GM19467 (cell line): ENCODE measurements around the gene ZNF555.

Experiments used
- ATAC-seq: cut with Tn5 transposase; IDR thresholded peaks from one replicate; pipeline ENCODE4 v1.9.1; 2021; ENCODE audit warnings: mild to moderate bottlenecking, moderate library complexity; ENCODE audit not compliant: unreplicated experiment

Gene ZNF555

GRCh38 chr19:2822846-2823245 lies 18.4 kb upstream of the ZNF555 start:
- ATAC-seq = no peak

GRCh38 chr19:2823646-2824045 lies 17.6 kb upstream of the ZNF555 start:
- ATAC-seq = no peak

GRCh38 chr19:2824129-2824528 lies 17.1 kb upstream of the ZNF555 start:
- no peak for ATAC-seq

GRCh38 chr19:2827022-2827421 lies 14.3 kb upstream of the ZNF555 start:
- no peak for ATAC-seq

GRCh38 chr19:2827840-2828489 lies 13.3 kb upstream of the ZNF555 start:
- no peak for ATAC-seq

GRCh38 chr19:2834294-2834871 lies 6.9 kb upstream of the ZNF555 start:
- no peak for ATAC-seq

GRCh38 chr19:2837430-2837829 lies 3.8 kb upstream of the ZNF555 start:
- no peak for ATAC-seq

- ATAC-seq = no peak
Observed at GRCh38 chr19:2841855-2842574, 740 bp downstream of the ZNF555 start.

GRCh38 chr19:2845107-2845506 lies 3.8 kb downstream of the ZNF555 start:
- ATAC-seq = no peak

- ATAC-seq = no peak
Observed at GRCh38 chr19:2846180-2846894, 5.1 kb downstream of the ZNF555 start.

GRCh38 chr19:2847507-2847906 lies 6.2 kb downstream of the ZNF555 start:
- no peak for ATAC-seq

- ATAC-seq = no peak
Observed at GRCh38 chr19:2848616-2849015, 7.3 kb downstream of the ZNF555 start.

GRCh38 chr19:2850256-2850925 lies 9.1 kb downstream of the ZNF555 start:
- no peak for ATAC-seq

GRCh38 chr19:2852598-2852997 lies 11.3 kb downstream of the ZNF555 start:
- no peak for ATAC-seq

GRCh38 chr19:2853015-2853606 lies 11.8 kb downstream of the ZNF555 start:
- no peak for ATAC-seq

GRCh38 chr19:2854849-2855248 lies 13.6 kb downstream of the ZNF555 start:
- ATAC-seq = no peak

- no peak for ATAC-seq
Observed at GRCh38 chr19:2856457-2857050, 15.3 kb downstream of the ZNF555 start.

- ATAC-seq = no peak
Observed at GRCh38 chr19:2858864-2859263, 17.6 kb downstream of the ZNF555 start.

GRCh38 chr19:2863816-2864215 lies 22.5 kb downstream of the ZNF555 start:
- ATAC-seq = no peak

GRCh38 chr19:2865334-2866100 lies 24.2 kb downstream of the ZNF555 start:
- ATAC-seq = no peak
